Endothelial cell of umbilical vein (primary cell): ENCODE data around the gene HCAR1. TPM values are rescaled to one million over a fixed set of nuclear protein-coding genes. Genes with fewer than 3 reads are reported as not detected.

ENCODE experiments used
- BruUV-seq: library from RNA; stranded (reverse); fragments of 400-500 nt; replicated peaks from 2 replicates; lab custom pipeline; 2021; lab: Mats Ljungman, UMichigan
- CTCF ChIA-PET: fragments of 300-600, 350-600 bp; sonication (Branson Sonifier 250); formaldehyde crosslinking; loops from one replicate; lab custom pipeline; 2021; ENCODE audit warnings: antibody characterized with exemption, inconsistent platforms; lab: Charles Lee
- POLR2A ChIA-PET: fragments of 300-600, 350-600 bp; sonication (Branson Sonifier 250); formaldehyde crosslinking; loops from one replicate; lab custom pipeline; 2021; ENCODE audit warnings: antibody characterized with exemption, inconsistent platforms; lab: Charles Lee
- DNase-seq: peaks from one replicate; pipeline ENCODE4 v3.0.0-alpha.2; 2011; ENCODE audit warnings: low read depth, low spot score
- FAIRE-seq: peaks from 2 replicates; lab custom pipeline; 2011; peaks lifted over from hg19 to GRCh38; lab: Jason Lieb, UNC
- H2AFZ ChIP-seq: 2 replicates; pipeline ENCODE4 v1.6.0; 2012; ENCODE audit warnings: low read depth, low read length, control low read depth, inconsistent platforms
- H3K27ac ChIP-seq: 2 replicates; pipeline ENCODE4 v1.5.1; 2011; ENCODE audit warnings: low read depth, mild to moderate bottlenecking, control low read depth, low read length, moderate library complexity; ENCODE audit not compliant: insufficient read depth
- H3K27me3 ChIP-seq, 2 experiments: 2 replicates each; pipeline versions ENCODE4 v1.6.0 to v1.6.1; 2011; ENCODE audit warnings: low read length in 2 of 2, mixed read lengths in 1 of 2; ENCODE audit not compliant: control insufficient read depth in 2 of 2, insufficient read depth in 2 of 2
- H3K36me3 ChIP-seq, 2 experiments: 2 replicates in 1 of 2; 3 replicates in 1 of 2; pipeline ENCODE4 v1.5.1; 2011; ENCODE audit warnings: low read length in 2 of 2, mild to moderate bottlenecking in 1 of 2, moderate library complexity in 1 of 2; ENCODE audit not compliant: control insufficient read depth in 2 of 2, insufficient read depth in 2 of 2; ENCODE audit errors: extremely low read depth in 1 of 2
- H3K4me1 ChIP-seq: 3 replicates; pipeline ENCODE4 v1.5.1; 2011; ENCODE audit warnings: mild to moderate bottlenecking, low read length; ENCODE audit not compliant: control insufficient read depth, insufficient read depth; ENCODE audit errors: extremely low read depth
- H3K4me2 ChIP-seq: 2 replicates; pipeline ENCODE4 v1.6.1; 2011; ENCODE audit warnings: low read length, control low read depth, mixed read lengths; ENCODE audit not compliant: insufficient read depth
- H3K4me3 ChIP-seq, 3 experiments: fragments of 200-600 bp in 1 of 3; sonication (generic), shearing (Covaris generic) in 1 of 3; replicated peaks in 1 of 3; 2 replicates each; pipeline ENCODE4 v1.5.1; 2011 to 2016; ENCODE audit warnings: control low read depth in 3 of 3, low read length in 3 of 3, mild to moderate bottlenecking in 2 of 3, inconsistent platforms in 1 of 3, low read depth in 1 of 3, moderate library complexity in 1 of 3; ENCODE audit not compliant: insufficient read depth in 1 of 3
- H3K79me2 ChIP-seq: 2 replicates; pipeline ENCODE4 v1.6.0; 2012; ENCODE audit warnings: low read length, inconsistent platforms; ENCODE audit not compliant: control insufficient read depth, insufficient read depth
- H3K9ac ChIP-seq: replicated peaks from 2 replicates; pipeline ENCODE3; 2011; ENCODE audit warnings: low read length, control low read depth; ENCODE audit not compliant: insufficient read depth; ENCODE audit errors: extremely low read depth
- H3K9me1 ChIP-seq: replicated peaks from 3 replicates; pipeline ENCODE4 v1.6.0; 2011; ENCODE audit warnings: mild to moderate bottlenecking, low read length; ENCODE audit not compliant: control insufficient read depth, insufficient read depth; ENCODE audit errors: extremely low read depth
- H3K9me3 ChIP-seq: replicated peaks from 2 replicates; pipeline ENCODE4 v1.5.1; 2012; ENCODE audit warnings: low read length, inconsistent platforms; ENCODE audit not compliant: control insufficient read depth, insufficient read depth
- H4K20me1 ChIP-seq: replicated peaks from 2 replicates; pipeline ENCODE3; 2011; ENCODE audit warnings: mild to moderate bottlenecking, low read length; ENCODE audit not compliant: control insufficient read depth, insufficient read depth; ENCODE audit errors: extremely low read depth
- EZH2 ChIP-seq: IDR thresholded peaks from 2 replicates; pipeline ENCODE4 v1.6.1; 2012; ENCODE audit warnings: borderline replicate concordance, low read depth, mild to moderate bottlenecking, moderate library complexity, low read length, inconsistent platforms; ENCODE audit not compliant: severe bottlenecking
- FOS ChIP-seq: IDR thresholded peaks from 2 replicates; pipeline ENCODE4 v1.6.1; 2011; ENCODE audit warnings: mild to moderate bottlenecking, low read length, moderate library complexity, borderline replicate concordance; ENCODE audit not compliant: insufficient read depth
- GATA2 ChIP-seq: IDR thresholded peaks from 2 replicates; pipeline ENCODE4 v1.7.0; 2011; ENCODE audit warnings: low read depth, mild to moderate bottlenecking, moderate library complexity, mixed read lengths, low read length; ENCODE audit not compliant: insufficient read length, insufficient read depth
- JUN ChIP-seq: IDR thresholded peaks from 2 replicates; pipeline ENCODE4 v1.6.1; 2011; ENCODE audit warnings: borderline replicate concordance, low read depth; ENCODE audit not compliant: insufficient read length, insufficient read depth
- MYC ChIP-seq: IDR thresholded peaks from one replicate; pipeline ENCODE4 v1.6.1; 2011; ENCODE audit warnings: mild to moderate bottlenecking, low read depth, low read length
- POLR2A ChIP-seq: IDR thresholded peaks from 2 replicates; pipeline ENCODE4 v1.6.1; 2012; ENCODE audit warnings: low read depth, mild to moderate bottlenecking, control low read depth, low read length
- POLR2AphosphoS5 ChIP-seq: IDR thresholded peaks from 2 replicates; pipeline ENCODE4 v1.6.1; 2012; ENCODE audit warnings: low read depth, mild to moderate bottlenecking, control low read depth, low read length, moderate library complexity; ENCODE audit not compliant: insufficient read depth
- dilution Hi-C: fragments of 300-500 bp; cut with MboI; formaldehyde crosslinking; loops from one replicate; pipeline ENCODE4 v1.15.0; 2019; ENCODE audit warnings: low sequenced_read_pairs; ENCODE audit not compliant: extremely low pct_ligation_motif_present
- intact Hi-C: fragments of 100-400 bp; cut with micrococcal nuclease; formaldehyde crosslinking; loops from one replicate; pipeline ENCODE4 v1.10.0; 2022
- polyA plus RNA-seq, 4 experiments: library from polyadenylated mRNA; depleted of rRNA in 3 of 4; stranded (reverse) in 3 of 4; unstranded in 1 of 4; fragments of >200 nt; gene quantifications; 2 replicates each; pipeline versions ENCODE4 v1.2.1 to v1.2.3, GENCODE V29; 2011 to 2012; ENCODE audit warnings: missing spikeins in 1 of 4
- total RNA-seq: library from RNA; stranded (reverse); gene quantifications from 2 replicates; pipeline ENCODE4 v1.2.3, GENCODE V29; 2021
- TF ChIP-seq, protein P1 (sequence below), 2 donors: IDR thresholded peaks; 1 replicate in 1 of 2; 2 replicates in 1 of 2; pipeline ENCODE4 v1.5.1; 2011; ENCODE audit warnings: low read length in 2 of 2, mild to moderate bottlenecking in 2 of 2, moderate library complexity in 2 of 2, control low read depth in 1 of 2, inconsistent platforms in 1 of 2, low read depth in 1 of 2; ENCODE audit not compliant: insufficient read depth in 1 of 2; ENCODE audit errors: extremely low read depth in 1 of 2
- TF ChIP-seq, protein P2 (sequence below): IDR thresholded peaks from 2 replicates; pipeline ENCODE4 v1.6.1; 2011; ENCODE audit not compliant: insufficient read depth, insufficient read length

Gene HCAR1
- total and polyA plus RNA-seq, 2 donors (not counting 3 experiments of a cell fraction or from before 2014, with no cell fraction given): 0.04 TPM; not detected in 1

DNA sequence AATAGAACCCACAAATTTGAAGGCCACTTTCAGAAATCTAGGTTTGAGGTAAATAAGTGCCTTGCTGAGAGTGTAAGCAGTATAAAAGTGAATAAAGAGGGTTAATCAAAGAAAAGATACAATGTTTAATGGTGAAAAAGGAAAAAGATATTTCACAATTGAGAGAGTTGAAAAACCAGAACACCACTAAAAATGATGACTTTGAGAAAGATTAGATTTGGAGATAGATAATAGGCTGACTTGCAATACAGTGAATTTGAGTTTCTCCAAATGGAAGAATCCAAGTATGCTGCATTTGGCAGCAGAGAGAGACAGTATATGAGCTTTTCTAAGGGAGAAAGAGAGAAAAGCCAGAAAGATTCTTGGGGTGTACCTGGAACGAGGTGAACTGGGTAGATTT, 24.1 kb upstream of the HCAR1 start:
- ChIA-PET CTCF (interaction anchor here (0.9 kb wide), 1 partner anchor 117 kb away, joined by 3 read pairs; no protein-coding TSS in a partner anchor), POLR2A (no interaction called here)

More for the DNA sequence above, 24.1 kb upstream of the HCAR1 start:
- no TSS peak for BruUV-seq
- H3K36me3 ChIP-seq: peaks cover 5 to 14% of the 10 kb centered on the region in 2 experiments
- dilution Hi-C loops: no loop called here
- H3K4me1 ChIP-seq: peaks cover 11% of the 10 kb centered on the region
- H3K4me3 ChIP-seq: no peak overlapping the region
- no peak overlapping the region for H3K4me2 ChIP-seq
- peak overlapping the region; percentile 26 for H3K9ac ChIP-seq
- DNase-seq (no peak), FAIRE-seq (no peak)
- H3K27me3 ChIP-seq: no peaks in the 10 kb centered on the region
- TF ChIP-seq POLR2A (no peak), JUN (no peak), EZH2 (no peak), FOS (no peak), GATA2 (no peak), MYC (no peak), POLR2AphosphoS5 (no peak)
- TF ChIP-seq, protein P1, sequence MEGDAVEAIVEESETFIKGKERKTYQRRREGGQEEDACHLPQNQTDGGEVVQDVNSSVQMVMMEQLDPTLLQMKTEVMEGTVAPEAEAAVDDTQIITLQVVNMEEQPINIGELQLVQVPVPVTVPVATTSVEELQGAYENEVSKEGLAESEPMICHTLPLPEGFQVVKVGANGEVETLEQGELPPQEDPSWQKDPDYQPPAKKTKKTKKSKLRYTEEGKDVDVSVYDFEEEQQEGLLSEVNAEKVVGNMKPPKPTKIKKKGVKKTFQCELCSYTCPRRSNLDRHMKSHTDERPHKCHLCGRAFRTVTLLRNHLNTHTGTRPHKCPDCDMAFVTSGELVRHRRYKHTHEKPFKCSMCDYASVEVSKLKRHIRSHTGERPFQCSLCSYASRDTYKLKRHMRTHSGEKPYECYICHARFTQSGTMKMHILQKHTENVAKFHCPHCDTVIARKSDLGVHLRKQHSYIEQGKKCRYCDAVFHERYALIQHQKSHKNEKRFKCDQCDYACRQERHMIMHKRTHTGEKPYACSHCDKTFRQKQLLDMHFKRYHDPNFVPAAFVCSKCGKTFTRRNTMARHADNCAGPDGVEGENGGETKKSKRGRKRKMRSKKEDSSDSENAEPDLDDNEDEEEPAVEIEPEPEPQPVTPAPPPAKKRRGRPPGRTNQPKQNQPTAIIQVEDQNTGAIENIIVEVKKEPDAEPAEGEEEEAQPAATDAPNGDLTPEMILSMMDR (IDR thresholded peaks at IDR 0.05; ENCODE audit: extremely low read depth in 1 of 2, insufficient read depth in 1 of 2, low read depth in 1 of 2, low read length in 2 of 2): no peak
- TF ChIP-seq, protein P2, sequence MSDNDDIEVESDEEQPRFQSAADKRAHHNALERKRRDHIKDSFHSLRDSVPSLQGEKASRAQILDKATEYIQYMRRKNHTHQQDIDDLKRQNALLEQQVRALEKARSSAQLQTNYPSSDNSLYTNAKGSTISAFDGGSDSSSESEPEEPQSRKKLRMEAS: no peak
- intact Hi-C loops: loop anchor here (5.0 kb wide), 1 partner anchor 527 kb away; the partner anchor contains the start of gene DIABLO
- no peak overlapping the region for H2AFZ ChIP-seq
- H4K20me1 ChIP-seq: no peaks in the 10 kb centered on the region
- H3K27ac ChIP-seq: no peak overlapping the region
- H3K79me2 ChIP-seq: peaks cover 35% of the 10 kb centered on the region
- H3K9me1 ChIP-seq: no peaks in the 10 kb centered on the region
- H3K9me3 ChIP-seq: no peaks in the 10 kb centered on the region
